Psoas muscle (tissue), 8 donors: Measurements from ENCODE around the gene AMIGO3. TPM values are rescaled to one million over a fixed set of nuclear protein-coding genes. Genes with fewer than 3 reads are reported as not detected.

Experiments
- ATAC-seq, 4 donors: fragments of 200-7000 bp; cut with Tn5 transposase; one replicate each; pipeline ENCODE4 v1.9.1; 2020; ENCODE audit warnings: moderate library complexity in 3 of 4, mild to moderate bottlenecking in 2 of 4
- DNase-seq, 2 donors: peaks; one replicate each; pipeline ENCODE4 v3.0.0-alpha.2; 2020
- H3K27ac ChIP-seq: fragments of 200-600 bp; one replicate; pipeline ENCODE4 v1.8.0; 2022
- H3K27me3 ChIP-seq, 3 donors: fragments of 200-600 bp in 1 of 3; one replicate each; pipeline versions ENCODE4 v1.6.1 to v1.8.0; 2013 to 2022; ENCODE audit warnings: low read length in 2 of 3, mild to moderate bottlenecking in 2 of 3, moderate library complexity in 1 of 3; ENCODE audit not compliant: insufficient read depth in 3 of 3
- H3K36me3 ChIP-seq, 2 donors: fragments of 200-600 bp in 1 of 2; one replicate each; pipeline versions ENCODE4 v1.6.1 to v1.8.0; 2013 to 2022; ENCODE audit warnings: low read depth in 1 of 2, mild to moderate bottlenecking in 1 of 2, moderate library complexity in 1 of 2; ENCODE audit not compliant: insufficient read depth in 1 of 2
- H3K4me1 ChIP-seq: fragments of 200-600 bp; one replicate; pipeline ENCODE4 v1.8.0; 2022
- H3K4me3 ChIP-seq: fragments of 200-600 bp; one replicate; pipeline ENCODE4 v1.8.0; 2022; ENCODE audit warnings: mild to moderate bottlenecking
- H3K9me3 ChIP-seq: fragments of 200-600 bp; one replicate; pipeline ENCODE4 v1.8.0; 2022
- CTCF ChIP-seq: fragments of 200-600 bp; IDR thresholded peaks from one replicate; pipeline ENCODE4 v1.8.0; 2022; ENCODE audit warnings: antibody characterized with exemption
- WGBS, 3 donors: extraction: QIAGEN DNeasy Blood & Tissue Kit; methylation state at CpG; one replicate each; pipeline versions ENCODE4 v1.1.6 to v1.1.7; 2013; 5-methylcytosine and 5-hydroxymethylcytosine counted together
- intact Hi-C, 2 donors: fragments of 100-400 bp; cut with DNase I; formaldehyde crosslinking; loops; one replicate each; pipeline versions ENCODE4 v1.11.0 to v1.14.2; 2022
- polyA plus RNA-seq, 3 donors: library from polyadenylated mRNA; stranded (reverse); fragments of 200-250 nt; gene quantifications; one replicate each; pipeline ENCODE4 v1.2.3, GENCODE V29; 2013
- total RNA-seq, 4 donors: library from RNA; stranded (reverse); fragmentation: NEBNext Ultra II Directional in 2 of 4; extraction: Animal tissue kit (Norgen Biotek cat#: 25700) in 2 of 4; gene quantifications; one replicate each; pipeline versions ENCODE4 v1.2.1 to v1.2.4, GENCODE V29; 2021 to 2023
- donor health status: healthy with polysubstance abuse.
- donor health status: DM: no; HTN: no; CAD: no; lungs with moderate emphysema.
- donor health status: Bipolar disorder and iron deficiency.
- donor health status: healthy.
- donor health status: DM: yes; HTN: yes; CAD: no.
- donor health status: DM: no; HTN: no; CAD: no.
- donor health status: DM: no; HTN: no; CAD: no.
- donor health status: DM: yes; HTN: yes; CAD: no.

The AMIGO3 gene
- total and polyA plus RNA-seq, 7 donors, result 0.36 to 0.94 (median 0.43) TPM; not detected in 3

GRCh38 chr3:49717959-49718857 is 1.3 kb downstream of the AMIGO3 start:
- H3K4me1 ChIP-seq, result peaks cover 44% of the 10 kb centered on the region
- H3K4me3 ChIP-seq, result peak overlapping the region; percentile 63
- no peaks in the 10 kb centered on the region for H3K27me3 ChIP-seq
- peaks cover 0 to 61% of the 10 kb centered on the region in 2 donors for H3K36me3 ChIP-seq
- H3K27ac ChIP-seq, result no peak overlapping the region
- WGBS, 3 donors, result 58 to 63% (median 59%) methylated on average over 70 to 75 of the region's 75 CpGs
- DNase-seq, result peak in 1 of 2 donors; percentile 62
- no peaks in the 10 kb centered on the region for H3K9me3 ChIP-seq
- intact Hi-C loops, result loop anchor here in 1 of 2 donors (5.0 kb wide), 1 partner anchor 124 kb away; no protein-coding TSS in a partner anchor
- no peak for TF ChIP-seq CTCF
- ATAC-seq, result peak in 1 of 4 donors; percentile 14

GRCh38 chr3:49717211-49717958 is 2.1 kb downstream of the AMIGO3 start:
- no peak for TF ChIP-seq CTCF
- no peak for DNase-seq
- WGBS, 3 donors, result 86 to 93% (median 88%) methylated on average over 12 to 14 of the region's 14 CpGs
- Histone ChIP-seq H3K4me3 (no peak overlapping the region), H3K9me3 (no peaks in the 10 kb centered on the region), H3K4me1 (peaks cover 35% of the 10 kb centered on the region), H3K27ac (no peak overlapping the region), H3K27me3 (no peaks in the 10 kb centered on the region), H3K36me3 (peaks cover 0 to 65% of the 10 kb centered on the region in 2 donors)
- ATAC-seq, result no peak
- intact Hi-C loops, result loop anchor here in 1 of 2 donors (5.0 kb wide), 1 partner anchor 125 kb away; no protein-coding TSS in a partner anchor

DNA sequence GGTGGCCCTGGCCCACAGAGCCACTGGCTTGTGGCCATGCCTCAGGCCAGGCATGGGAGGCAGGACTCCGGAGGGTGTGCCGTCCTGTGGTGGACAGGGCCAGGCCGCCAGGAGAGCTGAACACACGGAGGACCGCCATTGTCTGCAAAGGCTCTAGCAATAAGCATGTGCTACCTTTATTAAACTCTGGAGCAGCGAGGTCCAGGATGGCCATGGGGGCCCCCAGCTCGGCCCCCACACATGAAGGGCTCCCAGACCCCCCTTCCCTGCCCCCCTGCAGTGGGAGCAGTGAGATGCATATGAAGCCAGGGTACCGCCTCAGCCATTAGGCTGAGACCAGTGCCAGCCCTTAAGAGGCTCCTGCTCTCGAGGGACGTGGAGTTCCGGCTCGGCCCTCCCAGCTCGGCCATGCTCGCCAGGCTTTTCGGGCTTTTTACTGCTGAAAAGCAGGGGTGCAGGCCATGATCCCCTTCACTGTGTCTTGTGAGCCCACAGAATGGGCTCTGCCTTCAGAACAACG is 2.7 kb downstream of the AMIGO3 start:
- ATAC-seq (no peak), DNase-seq (no peak)
- H3K4me3 ChIP-seq, result no peak overlapping the region
- H3K9me3 ChIP-seq, result no peaks in the 10 kb centered on the region
- peaks cover 0 to 63% of the 10 kb centered on the region in 2 donors for H3K36me3 ChIP-seq
- H3K4me1 ChIP-seq, result peaks cover 35% of the 10 kb centered on the region
- H3K27ac ChIP-seq, result no peak overlapping the region
- intact Hi-C loops, result loop anchor here in 1 of 2 donors (5.0 kb wide), 1 partner anchor 126 kb away; no protein-coding TSS in a partner anchor
- H3K27me3 ChIP-seq, result no peaks in the 10 kb centered on the region
- no peak for TF ChIP-seq CTCF
- 82 to 88% (median 82%) methylated on average over 15 to 16 of the region's 16 CpGs for WGBS, 3 donors

- H3K4me1 ChIP-seq, result peaks cover 35% of the 10 kb centered on the region
- ATAC-seq, result no peak
- no peak for DNase-seq
- 88 to 95% (median 90%) methylated on average over 7 of the region's 7 CpGs for WGBS, 3 donors
- no peak for TF ChIP-seq CTCF
- no peaks in the 10 kb centered on the region for H3K27me3 ChIP-seq
- no peak overlapping the region for H3K27ac ChIP-seq
- no peak overlapping the region for H3K4me3 ChIP-seq
- no peaks in the 10 kb centered on the region for H3K9me3 ChIP-seq
- peaks cover 0 to 63% of the 10 kb centered on the region in 2 donors for H3K36me3 ChIP-seq
- intact Hi-C loops, result loop anchor here in 1 of 2 donors (5.0 kb wide), 1 partner anchor 126 kb away; no protein-coding TSS in a partner anchor
These were observed 3.3 kb downstream of the AMIGO3 start for GRCh38 chr3:49716169-49716568.
